Neuron (in vitro differentiated cells): ENCODE data around the gene CBY3.
"Not testable (repeated sequence)": the region's sequence is repeated elsewhere in the genome, so short reads cannot be mapped to it uniquely, and the experiment has no call there.

ENCODE experiments used
- H2AFZ ChIP-seq: one replicate; pipeline ENCODE4 v1.6.1; 2013; ENCODE audit warnings: low read depth, mild to moderate bottlenecking, inconsistent platforms, low read length, moderate library complexity
- H3K27me3 ChIP-seq: one replicate; pipeline ENCODE4 v1.6.1; 2013; ENCODE audit warnings: low read length; ENCODE audit not compliant: insufficient read depth
- H3K36me3 ChIP-seq: one replicate; pipeline ENCODE4 v1.6.1; 2013; ENCODE audit warnings: low read length; ENCODE audit not compliant: insufficient read depth
- H3K4me1 ChIP-seq: one replicate; pipeline ENCODE4 v1.6.1; 2013; ENCODE audit warnings: low read length; ENCODE audit not compliant: insufficient read depth
- H3K4me3 ChIP-seq: 2 replicates; pipeline ENCODE4 v1.5.1; 2013; ENCODE audit warnings: mild to moderate bottlenecking, low read length, moderate library complexity
- H3K9me3 ChIP-seq: one replicate; pipeline ENCODE4 v1.6.1; 2013; ENCODE audit warnings: low read length

The CBY3 gene

GRCh38 chr5:179697543-179697942, 16.7 kb upstream of the CBY3 start:
- peaks cover 18% of the 10 kb centered on the region for H3K36me3 ChIP-seq
- peaks cover 20% of the 10 kb centered on the region for H3K4me1 ChIP-seq
- peak overlapping the region; percentile 71 for H3K4me3 ChIP-seq
- H3K9me3 ChIP-seq, H2AFZ ChIP-seq, H3K27me3 ChIP-seq: not testable (repeated sequence)

GRCh38 chr5:179697108-179697507, 16.3 kb upstream of the CBY3 start:
- Histone ChIP-seq H3K4me1 (peaks cover 20% of the 10 kb centered on the region), H3K27me3 (no peaks in the 10 kb centered on the region), H3K36me3 (peaks cover 14% of the 10 kb centered on the region), H3K9me3 (no peaks in the 10 kb centered on the region), H3K4me3 (no peak overlapping the region), H2AFZ (no peak overlapping the region)

- peaks cover 10% of the 10 kb centered on the region for H3K36me3 ChIP-seq
- peaks cover 20% of the 10 kb centered on the region for H3K4me1 ChIP-seq
- no peak overlapping the region for H2AFZ ChIP-seq
Observed at GRCh38 chr5:179696603-179697002, 15.8 kb upstream of the CBY3 start.

GRCh38 chr5:179694561-179694960, 13.7 kb upstream of the CBY3 start:
- no peaks in the 10 kb centered on the region for H3K36me3 ChIP-seq
- no peaks in the 10 kb centered on the region for H3K27me3 ChIP-seq
- no peaks in the 10 kb centered on the region for H3K9me3 ChIP-seq
- no peak overlapping the region for H2AFZ ChIP-seq
- H3K4me3 ChIP-seq = no peak overlapping the region
- H3K4me1 ChIP-seq = peaks cover 13% of the 10 kb centered on the region

More at GRCh38 chr5:179696603-179697002, 15.8 kb upstream of the CBY3 start:
- H3K27me3 ChIP-seq = no peaks in the 10 kb centered on the region
- no peak overlapping the region for H3K4me3 ChIP-seq
- no peaks in the 10 kb centered on the region for H3K9me3 ChIP-seq

GRCh38 chr5:179689212-179689611, 8.4 kb upstream of the CBY3 start:
- not testable (repeated sequence) for H2AFZ ChIP-seq

GRCh38 chr5:179680014-179680779, 637 bp downstream of the CBY3 start:
- peaks cover 5% of the 10 kb centered on the region for H3K4me1 ChIP-seq
- no peaks in the 10 kb centered on the region for H3K36me3 ChIP-seq
- H2AFZ ChIP-seq = no peak overlapping the region
- H3K9me3 ChIP-seq = peaks cover 3% of the 10 kb centered on the region
- H3K4me3 ChIP-seq = no peak overlapping the region
- no peaks in the 10 kb centered on the region for H3K27me3 ChIP-seq

More at GRCh38 chr5:179689212-179689611, 8.4 kb upstream of the CBY3 start:
- H3K27me3 ChIP-seq, H3K9me3 ChIP-seq, H3K4me3 ChIP-seq, H3K36me3 ChIP-seq, H3K4me1 ChIP-seq: not testable (repeated sequence)

GRCh38 chr5:179679014-179679674, 1.7 kb downstream of the CBY3 start:
- Histone ChIP-seq H3K4me3 (no peak overlapping the region), H3K9me3 (peaks cover 3% of the 10 kb centered on the region), H3K36me3 (no peaks in the 10 kb centered on the region), H3K27me3 (no peaks in the 10 kb centered on the region), H2AFZ (peak overlapping the region; percentile 46), H3K4me1 (peaks cover 5% of the 10 kb centered on the region)

GRCh38 chr5:179678223-179679013, 2.4 kb downstream of the CBY3 start:
- peaks cover 3% of the 10 kb centered on the region for H3K9me3 ChIP-seq
- H3K4me3 ChIP-seq = peak overlapping the region; percentile 58
- H3K27me3 ChIP-seq = no peaks in the 10 kb centered on the region
- H3K4me1 ChIP-seq = peaks cover 5% of the 10 kb centered on the region
- H2AFZ ChIP-seq = peak overlapping the region; percentile 46
- no peaks in the 10 kb centered on the region for H3K36me3 ChIP-seq

GRCh38 chr5:179668391-179668790, 12.4 kb downstream of the CBY3 start:
- Histone ChIP-seq H3K36me3 (no peaks in the 10 kb centered on the region), H3K4me3 (no peak overlapping the region), H3K27me3 (no peaks in the 10 kb centered on the region), H3K4me1 (peaks cover 4% of the 10 kb centered on the region), H3K9me3 (no peaks in the 10 kb centered on the region), H2AFZ (no peak overlapping the region)

GRCh38 chr5:179661647-179662046, 19.2 kb downstream of the CBY3 start:
- not testable (repeated sequence) for H3K4me3 ChIP-seq, H3K4me1 ChIP-seq, H3K36me3 ChIP-seq, H3K27me3 ChIP-seq, H2AFZ ChIP-seq, H3K9me3 ChIP-seq

- not testable (repeated sequence) for H3K36me3 ChIP-seq, H3K4me1 ChIP-seq, H3K9me3 ChIP-seq, H3K27me3 ChIP-seq
- Histone ChIP-seq H3K4me3 (peak overlapping the region; percentile 60), H2AFZ (peak overlapping the region; percentile 72)
Observed at GRCh38 chr5:179658179-179658856, 22.5 kb downstream of the CBY3 start.

- H3K4me3 ChIP-seq, H3K36me3 ChIP-seq, H3K9me3 ChIP-seq, H3K4me1 ChIP-seq, H3K27me3 ChIP-seq, H2AFZ ChIP-seq: not testable (repeated sequence)
Observed at GRCh38 chr5:179657302-179658178, 23.3 kb downstream of the CBY3 start.
